ENCODE results near the gene MACO1. TPM values are rescaled to one million over a fixed set of nuclear protein-coding genes. Genes with fewer than 3 reads are reported as not detected.

Gene MACO1
- total and polyA plus RNA-seq, 10 of the 15 experiments (the other 5 are each of a cell fraction or from before 2014, with no cell fraction given): 3.2 to 19.8 (median 10.3) TPM

DNA sequence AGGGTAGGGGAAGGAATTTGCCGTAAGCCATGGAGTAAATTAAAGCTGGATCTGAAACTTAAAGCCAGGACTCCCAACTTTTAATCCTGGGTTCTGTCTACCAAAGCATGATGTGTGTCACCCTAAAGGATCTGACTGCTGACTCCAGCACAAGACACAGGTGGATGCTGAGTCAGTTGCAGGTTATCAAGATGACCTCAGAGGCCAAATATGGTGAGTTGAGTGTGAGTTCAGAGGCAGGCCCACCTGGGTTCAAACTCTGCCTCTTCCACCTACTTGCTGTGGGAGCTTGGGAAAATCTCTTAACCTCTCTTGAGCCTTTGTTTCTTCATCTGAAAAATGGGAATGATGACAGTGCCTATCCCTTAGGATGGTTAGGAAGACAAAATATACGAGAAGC, 96.1 kb downstream of the MACO1 start:
- intact Hi-C loops (cut with micrococcal nuclease; ENCODE audit: unreplicated experiment) (loop anchor here (10.0 kb wide), 1 partner anchor 242 kb away; no protein-coding TSS in a partner anchor), in situ Hi-C loops (cut with MboI) (no loop called here)
- H3K27me3 ChIP-seq (replicated peaks in 1 of 2; ENCODE audit: control insufficient read depth in 2 of 2, insufficient read depth in 2 of 2, low read length in 1 of 2): no peaks in the 10 kb centered on the region; a peak in 1 of 4 replicates
- DNase-seq (ENCODE audit: low read depth, low spot score) (no peak), ATAC-seq (no peak), FAIRE-seq (no peak)
- SMC1A ChIA-PET (ENCODE audit: uncharacterized antibody, unreplicated experiment): interaction anchor here (1.4 kb wide), 2 partner anchors 14 to 17 kb away, joined by 3 to 4 read pairs; no protein-coding TSS in a partner anchor
- no peaks in the 10 kb centered on the region for H3K9me3 ChIP-seq (replicated peaks; ENCODE audit: control insufficient read depth, insufficient read depth, low read length)
- RAD21 ChIA-PET (ENCODE audit: unreplicated experiment): interaction anchor here (1.0 to 1.2 kb wide), 3 partner anchors 10 to 277 kb away, joined by 3 read pairs; no protein-coding TSS in a partner anchor
- CTCF ChIA-PET: interaction anchor here (0.6 kb wide), 1 partner anchor 123 kb away, joined by 3 read pairs; no protein-coding TSS in a partner anchor
- no peaks in the 10 kb centered on the region for H3K36me3 ChIP-seq (ENCODE audit: control insufficient read depth in 2 of 2, insufficient read depth in 2 of 2, low read length in 1 of 2)
- no peaks in the 10 kb centered on the region for H4K20me1 ChIP-seq (ENCODE audit: control insufficient read depth, insufficient read depth)
- 98% methylated on average over 2 of the region's 2 CpGs for WGBS (ENCODE audit: insufficient coverage, insufficient replicate concordance, low lambda C conversion rate, missing lambda C conversion rate)
- H3K79me2 ChIP-seq (ENCODE audit: control insufficient read depth, insufficient read depth, low read length): no peaks in the 10 kb centered on the region
- H3K27ac ChIP-seq (ENCODE audit: control insufficient read depth, insufficient read depth): no peak overlapping the region
- H3K9ac ChIP-seq (ENCODE audit: control insufficient read depth, insufficient read depth, low read length): no peak overlapping the region
- H3K4me2 ChIP-seq (ENCODE audit: control insufficient read depth, insufficient read depth): no peak overlapping the region
- no peak overlapping the region for H2AFZ ChIP-seq (ENCODE audit: control insufficient read depth, low read depth, low read length)
- POLR2A ChIA-PET: no interaction called here
- no TSS peak for BruUV-seq (replicated peaks)
- no peaks in the 10 kb centered on the region for H3K4me1 ChIP-seq (ENCODE audit: control insufficient read depth, insufficient read depth, low read length)
- H3K4me3 ChIP-seq: no peak overlapping the region
- no peak for TF ChIP-seq SIX5 (IDR thresholded peaks at IDR 0.05; ENCODE audit: low read depth, low read length, severe bottlenecking)
- no peak for TF ChIP-seq ZNF384 (IDR thresholded peaks at IDR 0.05; ENCODE audit: borderline replicate concordance, low read depth, low read length)
- TF ChIP-seq EP300 (IDR thresholded peaks at IDR 0.05; ENCODE audit: borderline replicate concordance in 1 of 2, control insufficient read depth in 1 of 2, low read depth in 2 of 2, low read length in 2 of 2): no peak
- no peak for TF ChIP-seq HDGF (IDR thresholded peaks at IDR 0.05)
- TF ChIP-seq, protein P1, sequence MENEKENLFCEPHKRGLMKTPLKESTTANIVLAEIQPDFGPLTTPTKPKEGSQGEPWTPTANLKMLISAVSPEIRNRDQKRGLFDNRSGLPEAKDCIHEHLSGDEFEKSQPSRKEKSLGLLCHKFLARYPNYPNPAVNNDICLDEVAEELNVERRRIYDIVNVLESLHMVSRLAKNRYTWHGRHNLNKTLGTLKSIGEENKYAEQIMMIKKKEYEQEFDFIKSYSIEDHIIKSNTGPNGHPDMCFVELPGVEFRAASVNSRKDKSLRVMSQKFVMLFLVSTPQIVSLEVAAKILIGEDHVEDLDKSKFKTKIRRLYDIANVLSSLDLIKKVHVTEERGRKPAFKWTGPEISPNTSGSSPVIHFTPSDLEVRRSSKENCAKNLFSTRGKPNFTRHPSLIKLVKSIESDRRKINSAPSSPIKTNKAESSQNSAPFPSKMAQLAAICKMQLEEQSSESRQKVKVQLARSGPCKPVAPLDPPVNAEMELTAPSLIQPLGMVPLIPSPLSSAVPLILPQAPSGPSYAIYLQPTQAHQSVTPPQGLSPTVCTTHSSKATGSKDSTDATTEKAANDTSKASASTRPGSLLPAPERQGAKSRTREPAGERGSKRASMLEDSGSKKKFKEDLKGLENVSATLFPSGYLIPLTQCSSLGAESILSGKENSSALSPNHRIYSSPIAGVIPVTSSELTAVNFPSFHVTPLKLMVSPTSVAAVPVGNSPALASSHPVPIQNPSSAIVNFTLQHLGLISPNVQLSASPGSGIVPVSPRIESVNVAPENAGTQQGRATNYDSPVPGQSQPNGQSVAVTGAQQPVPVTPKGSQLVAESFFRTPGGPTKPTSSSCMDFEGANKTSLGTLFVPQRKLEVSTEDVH (IDR thresholded peaks at IDR 0.05; ENCODE audit: low read depth, partially characterized antibody): no peak
- TF ChIP-seq, protein P2, sequence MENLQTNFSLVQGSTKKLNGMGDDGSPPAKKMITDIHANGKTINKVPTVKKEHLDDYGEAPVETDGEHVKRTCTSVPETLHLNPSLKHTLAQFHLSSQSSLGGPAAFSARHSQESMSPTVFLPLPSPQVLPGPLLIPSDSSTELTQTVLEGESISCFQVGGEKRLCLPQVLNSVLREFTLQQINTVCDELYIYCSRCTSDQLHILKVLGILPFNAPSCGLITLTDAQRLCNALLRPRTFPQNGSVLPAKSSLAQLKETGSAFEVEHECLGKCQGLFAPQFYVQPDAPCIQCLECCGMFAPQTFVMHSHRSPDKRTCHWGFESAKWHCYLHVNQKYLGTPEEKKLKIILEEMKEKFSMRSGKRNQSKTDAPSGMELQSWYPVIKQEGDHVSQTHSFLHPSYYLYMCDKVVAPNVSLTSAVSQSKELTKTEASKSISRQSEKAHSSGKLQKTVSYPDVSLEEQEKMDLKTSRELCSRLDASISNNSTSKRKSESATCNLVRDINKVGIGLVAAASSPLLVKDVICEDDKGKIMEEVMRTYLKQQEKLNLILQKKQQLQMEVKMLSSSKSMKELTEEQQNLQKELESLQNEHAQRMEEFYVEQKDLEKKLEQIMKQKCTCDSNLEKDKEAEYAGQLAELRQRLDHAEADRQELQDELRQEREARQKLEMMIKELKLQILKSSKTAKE (IDR thresholded peaks at IDR 0.05; ENCODE audit: low read depth, poor library complexity, severe bottlenecking): no peak
- TF ChIP-seq SPI1 (IDR thresholded peaks at IDR 0.05; ENCODE audit: borderline replicate concordance, insufficient read depth, low read depth, low read length): no peak
- TF ChIP-seq BCL11A (IDR thresholded peaks at IDR 0.05; ENCODE audit: low read depth, low read length): no peak
- TF ChIP-seq, protein P3, sequence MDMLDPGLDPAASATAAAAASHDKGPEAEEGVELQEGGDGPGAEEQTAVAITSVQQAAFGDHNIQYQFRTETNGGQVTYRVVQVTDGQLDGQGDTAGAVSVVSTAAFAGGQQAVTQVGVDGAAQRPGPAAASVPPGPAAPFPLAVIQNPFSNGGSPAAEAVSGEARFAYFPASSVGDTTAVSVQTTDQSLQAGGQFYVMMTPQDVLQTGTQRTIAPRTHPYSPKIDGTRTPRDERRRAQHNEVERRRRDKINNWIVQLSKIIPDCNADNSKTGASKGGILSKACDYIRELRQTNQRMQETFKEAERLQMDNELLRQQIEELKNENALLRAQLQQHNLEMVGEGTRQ (IDR thresholded peaks at IDR 0.05; ENCODE audit: borderline replicate concordance, low read depth, low read length): no peak
- TF ChIP-seq, protein P4, sequence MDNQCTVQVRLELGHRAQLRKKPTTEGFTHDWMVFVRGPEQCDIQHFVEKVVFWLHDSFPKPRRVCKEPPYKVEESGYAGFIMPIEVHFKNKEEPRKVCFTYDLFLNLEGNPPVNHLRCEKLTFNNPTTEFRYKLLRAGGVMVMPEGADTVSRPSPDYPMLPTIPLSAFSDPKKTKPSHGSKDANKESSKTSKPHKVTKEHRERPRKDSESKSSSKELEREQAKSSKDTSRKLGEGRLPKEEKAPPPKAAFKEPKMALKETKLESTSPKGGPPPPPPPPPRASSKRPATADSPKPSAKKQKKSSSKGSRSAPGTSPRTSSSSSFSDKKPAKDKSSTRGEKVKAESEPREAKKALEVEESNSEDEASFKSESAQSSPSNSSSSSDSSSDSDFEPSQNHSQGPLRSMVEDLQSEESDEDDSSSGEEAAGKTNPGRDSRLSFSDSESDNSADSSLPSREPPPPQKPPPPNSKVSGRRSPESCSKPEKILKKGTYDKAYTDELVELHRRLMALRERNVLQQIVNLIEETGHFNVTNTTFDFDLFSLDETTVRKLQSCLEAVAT (IDR thresholded peaks at IDR 0.05): no peak
- TF ChIP-seq, protein P5, sequence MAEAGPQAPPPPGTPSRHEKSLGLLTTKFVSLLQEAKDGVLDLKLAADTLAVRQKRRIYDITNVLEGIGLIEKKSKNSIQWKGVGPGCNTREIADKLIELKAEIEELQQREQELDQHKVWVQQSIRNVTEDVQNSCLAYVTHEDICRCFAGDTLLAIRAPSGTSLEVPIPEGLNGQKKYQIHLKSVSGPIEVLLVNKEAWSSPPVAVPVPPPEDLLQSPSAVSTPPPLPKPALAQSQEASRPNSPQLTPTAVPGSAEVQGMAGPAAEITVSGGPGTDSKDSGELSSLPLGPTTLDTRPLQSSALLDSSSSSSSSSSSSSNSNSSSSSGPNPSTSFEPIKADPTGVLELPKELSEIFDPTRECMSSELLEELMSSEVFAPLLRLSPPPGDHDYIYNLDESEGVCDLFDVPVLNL (IDR thresholded peaks at IDR 0.05; ENCODE audit: low read depth, low read length): no peak
- TF ChIP-seq MEF2B (IDR thresholded peaks at IDR 0.05; ENCODE audit: partially characterized antibody, poor library complexity, severe bottlenecking): no peak
- TF ChIP-seq ZNF217 (IDR thresholded peaks at IDR 0.05): no peak
